ENCODE results near the gene GRIP2.

DNA sequence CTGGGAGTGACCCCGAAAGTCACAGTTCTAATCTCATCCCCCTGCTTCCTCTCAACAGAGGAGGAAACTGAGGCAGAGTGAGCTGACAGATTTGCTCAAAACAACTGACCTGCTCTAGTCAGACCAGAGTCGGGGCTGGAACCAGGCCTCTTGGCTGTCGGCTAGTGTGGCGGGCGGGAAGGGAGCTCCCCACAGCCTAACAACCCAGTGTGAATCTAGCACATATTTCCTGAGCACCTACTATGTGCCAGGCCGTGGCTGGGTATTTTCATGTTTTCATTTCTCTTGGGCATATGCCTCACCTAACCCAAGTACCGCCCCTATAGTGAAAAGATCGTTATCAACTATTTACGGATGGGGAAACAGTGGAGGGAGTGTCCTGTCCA is 27.2 kb downstream of the GRIP2 start:
- no peak for TF ChIP-seq POLR2AphosphoS5 (IDR thresholded peaks at IDR 0.05)
- TF ChIP-seq CTCF (IDR thresholded peaks at IDR 0.05 in 8 of 11, conservative IDR thresholded peaks at IDR 0.05 in 3 of 11): no peak

Measured in spleen (tissue), 7 donors.